AG09319 (cell line): ENCODE results near the gene CNTNAP1.

ENCODE experiments used
- DNase-seq: peaks from one replicate; pipeline ENCODE4 v3.0.0-alpha.2; 2010; ENCODE audit warnings: low read depth; ENCODE audit errors: extremely low read depth
- CTCF ChIP-seq: IDR thresholded peaks from 2 replicates; pipeline ENCODE4 v1.5.1; 2011; ENCODE audit warnings: low read depth, mild to moderate bottlenecking, inconsistent platforms, low read length, moderate library complexity

The CNTNAP1 gene

GRCh38 chr17:42677921-42678781, 4.2 kb upstream of the CNTNAP1 start:
- TF ChIP-seq CTCF: no peak
- DNase-seq: no peak

DNA sequence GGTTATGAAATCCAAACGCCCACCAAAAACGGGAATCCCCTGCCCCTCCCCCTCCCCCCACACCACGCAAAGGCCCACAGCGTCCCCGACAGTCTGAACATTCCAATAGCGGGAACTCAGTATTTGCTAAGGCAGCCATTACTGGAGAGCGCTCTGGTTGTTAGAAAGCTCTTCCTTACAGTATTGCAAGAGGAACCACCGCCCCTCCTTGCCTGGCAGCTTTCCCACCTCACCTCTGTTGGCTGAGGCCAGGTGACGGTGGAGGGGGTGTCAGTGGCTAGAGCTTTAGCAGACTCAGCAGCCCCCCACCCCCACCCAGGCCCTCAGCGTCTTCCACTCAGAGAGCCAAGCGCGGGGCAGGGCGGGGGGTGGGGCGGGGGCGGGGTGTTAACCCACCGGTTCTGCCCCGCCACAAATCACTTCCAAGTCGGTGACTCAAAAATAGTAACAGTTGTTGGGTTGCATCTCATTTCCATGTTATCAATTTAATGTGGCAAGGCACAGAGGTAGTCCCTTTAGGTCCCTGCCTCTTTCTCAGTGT, 3.3 kb upstream of the CNTNAP1 start:
- TF ChIP-seq CTCF: no peak
- DNase-seq: no peak

- peak; percentile 52 for TF ChIP-seq CTCF
- no peak for DNase-seq
Measured at GRCh38 chr17:42679492-42680330, 2.6 kb upstream of the CNTNAP1 start.

GRCh38 chr17:42680331-42680808, 2.0 kb upstream of the CNTNAP1 start:
- no peak for TF ChIP-seq CTCF
- DNase-seq: no peak

DNA sequence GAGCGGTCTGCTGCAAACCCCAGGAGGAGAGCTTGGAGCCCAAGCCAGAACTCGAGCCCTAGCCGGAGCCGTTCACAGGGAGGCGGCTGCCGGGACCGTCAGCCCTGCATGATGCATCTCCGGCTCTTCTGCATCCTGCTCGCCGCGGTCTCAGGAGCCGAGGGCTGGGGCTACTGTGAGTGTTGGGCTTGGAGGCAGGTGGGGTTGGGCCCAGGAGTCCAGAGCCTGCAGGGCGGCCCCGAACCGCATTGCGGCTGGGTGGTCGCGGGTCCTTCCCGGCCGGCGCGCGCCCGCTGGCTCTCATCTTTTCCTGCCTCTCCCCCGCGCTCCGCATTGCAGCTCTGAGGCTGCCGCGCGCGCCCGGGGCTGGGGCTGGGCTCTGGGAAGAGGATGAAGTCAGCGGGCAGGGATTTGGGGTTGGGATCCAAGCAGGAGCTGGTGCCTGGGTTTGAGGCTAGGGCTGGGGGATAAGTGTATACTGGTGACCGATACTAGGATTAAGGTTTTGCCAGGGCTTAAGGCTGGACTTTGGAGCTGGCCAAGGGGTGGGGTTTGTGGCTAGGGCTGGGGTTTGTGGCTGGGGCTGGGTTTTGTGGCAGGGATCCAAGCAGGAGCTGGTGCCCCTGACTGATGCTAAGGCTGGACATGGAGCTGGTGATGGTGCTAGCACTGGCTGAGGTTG, 532 bp downstream of the CNTNAP1 start:
- DNase-seq: no peak
- no peak for TF ChIP-seq CTCF

DNA sequence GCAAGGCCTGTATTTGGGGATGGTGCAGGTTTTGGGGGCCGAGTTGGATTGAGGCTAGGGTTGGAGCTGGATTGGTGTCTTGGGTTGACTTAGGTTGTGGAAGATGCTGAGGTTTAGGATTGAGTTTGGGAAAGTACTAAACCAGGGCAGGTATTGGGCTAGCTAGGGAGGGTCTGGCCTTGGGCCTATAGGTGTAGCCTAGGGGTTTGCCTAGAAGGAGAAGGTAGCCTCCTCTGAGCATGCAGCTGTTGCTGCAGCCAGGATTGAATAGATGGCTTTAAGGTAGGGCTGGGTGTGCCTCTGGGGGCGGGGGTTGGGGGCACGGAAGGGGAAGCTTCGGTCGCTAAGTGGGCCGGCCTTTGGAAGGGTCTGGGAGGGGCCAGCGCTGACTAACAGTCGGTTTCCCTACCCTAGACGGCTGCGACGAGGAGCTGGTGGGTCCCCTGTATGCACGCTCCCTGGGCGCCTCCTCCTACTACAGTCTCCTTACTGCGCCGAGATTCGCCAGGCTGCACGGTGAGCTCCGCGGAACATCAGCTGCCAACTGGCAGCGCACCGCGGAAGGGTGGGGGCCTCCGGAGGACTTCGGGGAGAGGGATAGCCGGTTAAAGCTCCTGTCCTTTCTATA, 1.2 kb downstream of the CNTNAP1 start:
- TF ChIP-seq CTCF: no peak
- no peak for DNase-seq
